ENCODE data around the gene APAF1. TPM values are rescaled to one million over a fixed set of nuclear protein-coding genes. Genes with fewer than 3 reads are reported as not detected.

APAF1 gene
- 11.6 and 18.2 TPM in 2 replicates for total RNA-seq

GRCh38 chr12:98644712-98645571 is at the start of gene APAF1, which contains the start of gene IKBIP:
Gene APAF1 (plus strand): TSS chr12:98645290. CDS start chr12:98648360, 3,070 bp downstream.
Gene IKBIP (minus strand): TSS chr12:98644788. CDS start chr12:98644701, 87 bp downstream.

Other genes starting within 250 kb of the APAF1 start
- gene TMPO, start 129.7 kb upstream of the APAF1 start, total RNA-seq: 82.9 and 89.0 TPM in 2 replicates
- 629 and 712 TPM in 2 replicates for gene SLC25A3, start 51.6 kb upstream of the APAF1 start, total RNA-seq
- 29.9 and 35.1 TPM in 2 replicates for gene IKBIP, start 502 bp upstream of the APAF1 start, total RNA-seq

Measured in airway epithelial cell (primary cell).